ENCODE results near the gene DGCR2.

- TF ChIP-seq CTCF (IDR thresholded peaks at IDR 0.05; ENCODE audit: low read depth, low read length), result no peak
- no peak for TF ChIP-seq EZH2phosphoT487 (IDR thresholded peaks at IDR 0.05; ENCODE audit: low read depth)
Measured at GRCh38 chr22:19097518-19097917, 24.7 kb downstream of the DGCR2 start.

Data from OCI-LY3 (cell line).